GM18909 (cell line): ENCODE data around the gene SUN2.

Experiments
- ATAC-seq: cut with Tn5 transposase; IDR thresholded peaks from one replicate; pipeline ENCODE4 v1.9.1; 2021; ENCODE audit warnings: mild to moderate bottlenecking; ENCODE audit not compliant: unreplicated experiment, poor library complexity

SUN2 gene

DNA sequence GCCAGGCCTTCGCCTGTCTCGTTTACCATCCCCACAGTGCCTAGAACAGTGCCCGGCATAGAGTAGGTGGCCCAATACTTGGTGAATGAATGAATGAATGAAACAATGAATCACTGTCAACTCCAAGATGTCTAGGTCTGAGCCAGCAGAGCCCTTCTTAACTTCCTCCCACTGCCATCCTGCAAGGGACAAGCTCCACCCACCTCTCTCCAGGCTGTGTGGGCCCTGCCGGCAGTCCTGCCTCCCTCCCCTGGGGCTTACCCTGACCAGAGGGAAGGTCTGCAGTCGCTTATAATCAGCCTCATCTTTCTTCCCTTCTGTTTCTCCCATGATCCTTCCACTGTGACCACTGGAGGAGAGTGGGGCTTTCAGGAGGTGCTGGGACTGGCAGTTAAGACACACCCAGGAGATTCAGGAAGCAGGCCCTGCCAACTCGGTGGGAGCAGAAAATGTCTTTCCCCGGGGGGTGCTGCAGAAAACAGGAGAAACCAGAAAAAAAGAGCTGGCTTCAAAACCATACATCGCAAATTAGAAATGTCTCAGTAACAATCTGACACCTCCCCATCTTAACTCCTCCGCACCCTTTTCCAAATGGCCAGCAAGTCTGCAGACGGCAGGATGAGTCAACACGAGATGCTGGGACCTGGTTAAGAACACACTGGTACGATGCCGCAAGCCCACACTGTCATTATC, 26.8 kb upstream of the SUN2 start:
- no peak for ATAC-seq

- ATAC-seq, result no peak
Measured at GRCh38 chr22:38781033-38781432, 25.2 kb upstream of the SUN2 start.

DNA sequence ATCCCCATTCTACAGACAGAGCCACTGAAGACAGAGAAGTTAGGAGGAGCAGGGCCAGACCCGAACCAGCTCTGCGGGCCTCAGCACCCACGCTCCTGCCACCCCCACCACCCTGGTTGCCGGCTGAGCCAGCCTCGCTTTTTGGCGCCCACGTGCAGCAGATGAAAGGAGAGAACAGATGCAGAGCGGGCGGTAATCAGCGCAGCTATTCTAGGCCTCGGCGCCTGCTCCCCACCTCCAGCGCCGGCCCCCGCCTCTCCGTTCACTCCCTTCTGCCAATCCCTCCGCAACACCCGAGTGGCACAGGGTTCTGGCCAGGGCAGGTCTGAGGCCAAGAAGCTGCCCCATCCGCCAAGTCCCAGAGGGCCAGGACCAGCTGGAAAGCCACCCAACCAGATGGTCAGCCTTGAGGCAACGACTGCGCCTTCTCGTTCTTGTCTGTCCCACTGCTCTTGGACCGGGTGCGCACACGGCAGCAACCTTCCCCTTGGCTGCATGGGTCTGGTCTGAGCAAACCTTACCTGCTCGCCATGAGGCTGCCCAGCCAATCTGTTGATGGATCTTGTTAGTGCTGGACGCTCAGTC, 21.4 kb upstream of the SUN2 start:
- ATAC-seq, result no peak

- no peak for ATAC-seq
Measured at GRCh38 chr22:38776086-38776485, 20.3 kb upstream of the SUN2 start.

GRCh38 chr22:38775656-38776055, 19.9 kb upstream of the SUN2 start:
- ATAC-seq, result no peak

GRCh38 chr22:38774496-38775166, 18.8 kb upstream of the SUN2 start:
- no peak for ATAC-seq

- no peak for ATAC-seq
Measured at GRCh38 chr22:38773363-38773946, 17.7 kb upstream of the SUN2 start.

- ATAC-seq, result no peak
Measured at GRCh38 chr22:38772623-38772873, 16.8 kb upstream of the SUN2 start.

- ATAC-seq, result no peak
Measured at GRCh38 chr22:38770257-38770949, 14.6 kb upstream of the SUN2 start.

GRCh38 chr22:38768036-38768435, 12.2 kb upstream of the SUN2 start:
- ATAC-seq, result no peak

GRCh38 chr22:38767313-38767712, 11.5 kb upstream of the SUN2 start:
- no peak for ATAC-seq

DNA sequence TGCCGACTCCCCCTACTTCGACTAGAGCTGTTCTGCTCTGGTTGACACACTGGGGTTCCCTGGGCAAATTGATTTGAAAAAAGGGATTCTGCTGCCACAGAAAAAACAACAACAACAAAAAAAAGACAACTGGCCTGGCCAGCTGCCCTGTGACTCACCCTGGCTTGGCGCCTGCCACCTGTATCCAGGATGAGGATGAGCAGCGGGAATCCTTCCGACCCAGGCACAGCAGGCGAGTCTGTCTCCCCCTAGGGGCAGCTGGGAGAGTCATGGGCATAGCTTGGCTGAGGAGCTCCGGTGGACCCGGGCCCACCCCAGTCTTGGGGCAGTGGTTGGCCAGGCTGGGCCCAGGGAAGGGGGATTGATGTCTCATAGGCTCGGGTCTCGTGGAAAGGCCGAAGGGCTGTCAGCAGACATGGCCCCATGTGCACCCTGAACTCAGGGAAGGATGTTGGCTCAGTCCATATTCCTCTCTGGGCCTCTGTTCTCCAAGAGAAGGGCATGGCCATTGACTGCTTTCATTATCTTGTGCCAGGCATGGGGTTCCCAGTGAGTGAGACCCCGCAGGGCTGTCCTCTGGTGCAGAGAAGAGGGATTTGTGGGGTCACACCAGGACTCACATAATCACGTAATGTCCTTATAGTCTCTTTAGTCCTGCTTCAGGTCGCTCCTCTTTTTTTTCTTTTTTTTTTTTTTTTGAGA, 10.4 kb upstream of the SUN2 start:
- ATAC-seq, result no peak

GRCh38 chr22:38762551-38762983, 6.8 kb upstream of the SUN2 start:
- ATAC-seq, result no peak

GRCh38 chr22:38761202-38762162, 5.7 kb upstream of the SUN2 start:
- ATAC-seq, result no peak

DNA sequence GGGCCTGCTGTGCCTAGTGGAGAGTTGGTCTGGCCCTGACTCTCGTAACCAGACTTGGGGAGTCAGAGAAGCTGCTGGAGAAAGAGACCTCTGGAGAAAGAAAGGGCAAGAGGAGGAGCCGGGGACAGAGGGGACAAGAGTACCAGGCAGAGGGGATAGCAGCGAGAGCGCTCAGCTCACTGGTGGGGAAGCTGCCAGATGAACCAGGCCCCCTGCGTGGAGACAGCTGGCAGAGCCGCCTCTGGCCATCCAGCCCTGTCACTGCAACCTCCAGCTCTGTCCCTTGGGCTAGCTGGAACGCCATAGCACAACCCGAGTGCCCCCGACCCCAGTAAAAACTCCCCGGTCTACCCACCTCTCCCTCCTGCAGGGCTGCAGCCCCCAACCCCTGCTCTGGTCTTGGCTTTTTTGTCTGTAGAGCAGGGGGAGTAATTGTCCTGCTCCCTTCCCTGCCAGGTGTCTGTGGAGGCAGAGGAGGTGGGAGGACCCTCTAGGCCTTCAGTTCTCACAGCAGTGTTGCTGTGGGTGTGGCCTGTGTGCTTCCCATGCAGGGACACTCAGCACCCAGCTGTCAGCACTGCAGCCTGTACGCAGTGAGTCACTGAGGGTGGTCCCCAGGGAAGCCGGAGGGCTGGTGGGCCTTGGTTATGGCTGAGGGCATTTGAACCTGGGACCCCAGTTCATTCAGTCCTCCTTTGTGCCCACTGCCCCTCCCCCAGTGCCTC, 4.8 kb upstream of the SUN2 start:
- ATAC-seq, result no peak

GRCh38 chr22:38759005-38759404, 3.2 kb upstream of the SUN2 start:
- ATAC-seq, result no peak

GRCh38 chr22:38758276-38758945, 2.6 kb upstream of the SUN2 start:
- no peak for ATAC-seq

GRCh38 chr22:38757464-38757757, 1.6 kb upstream of the SUN2 start:
- no peak for ATAC-seq
